Myocyte (in vitro differentiated cells): Measurements from ENCODE around the gene CTLA4. TPM values are rescaled to one million over a fixed set of nuclear protein-coding genes. Genes with fewer than 3 reads are reported as not detected.

Experiments
- DNase-seq: peaks from one replicate; pipeline ENCODE4 v3.0.0-alpha.2; 2012; ENCODE audit warnings: low read depth
- total RNA-seq: library from RNA; depleted of rRNA; stranded (reverse); fragments of >200 nt; gene quantifications from 2 replicates; pipeline ENCODE4 v1.2.3, GENCODE V29; 2014

The CTLA4 gene
- total RNA-seq, 1 donor from 2014 or later, result not detected

DNA sequence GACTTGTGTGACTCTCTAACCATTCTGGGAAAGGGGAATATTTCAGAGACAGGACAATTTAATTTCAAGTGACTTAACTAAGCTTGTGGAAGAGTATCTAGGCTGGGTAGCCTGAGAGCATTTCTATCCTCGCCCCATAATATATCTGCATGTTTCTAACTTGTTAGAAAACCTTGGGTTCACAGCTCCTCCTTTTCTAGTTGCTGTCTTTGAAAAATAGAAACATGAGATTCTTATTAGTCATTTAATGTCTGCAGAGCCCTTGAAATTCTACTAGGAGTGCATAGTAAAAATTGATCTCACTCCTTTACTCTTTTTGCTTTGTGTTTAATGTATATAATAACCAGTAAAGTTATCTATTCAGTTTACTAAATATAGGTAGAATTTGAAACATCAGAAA lies 22.4 kb downstream of the CTLA4 start:
- no peak for DNase-seq

DNA sequence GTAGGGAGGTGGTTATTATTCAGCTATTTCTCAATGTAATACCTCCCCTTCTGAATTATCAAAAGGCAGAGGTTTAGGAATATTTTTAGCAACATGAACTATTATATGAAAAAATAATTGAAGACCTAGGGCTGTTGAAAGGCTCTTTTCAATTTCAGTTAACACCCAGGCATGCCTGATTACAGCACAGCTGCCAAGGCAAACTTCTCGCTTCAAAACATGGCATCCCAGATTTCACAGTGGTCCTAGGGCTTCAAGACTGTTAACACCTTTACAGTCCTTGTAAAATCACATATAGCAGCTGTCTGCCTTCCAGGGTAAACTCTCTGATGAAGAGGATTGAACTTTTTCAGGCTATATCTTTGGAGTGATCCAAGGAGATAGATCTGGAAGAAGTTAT lies 23.2 kb downstream of the CTLA4 start:
- DNase-seq, result no peak

- no peak for DNase-seq
These were observed 23.9 kb downstream of the CTLA4 start for GRCh38 chr2:203891474-203891873.

DNA sequence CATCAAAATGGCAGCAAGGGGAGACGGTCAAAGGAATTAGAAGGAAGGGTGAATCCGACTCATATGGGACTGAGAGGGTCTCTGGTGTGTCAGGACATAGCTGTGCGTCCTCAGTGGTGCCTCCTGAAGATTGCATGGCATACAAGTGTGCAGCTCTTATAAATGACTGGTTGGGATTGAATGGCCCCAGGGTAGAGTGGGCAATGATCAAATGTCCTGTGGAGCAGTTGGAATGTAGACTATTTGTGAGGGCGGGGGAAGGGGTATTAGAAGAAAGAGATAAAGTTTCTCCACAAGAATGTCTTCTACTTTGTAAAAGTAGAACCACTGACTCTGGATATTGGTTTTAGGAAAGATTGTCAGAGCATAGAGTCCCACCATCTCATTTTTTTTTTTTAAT lies 24.6 kb downstream of the CTLA4 start:
- peak; percentile 36 for DNase-seq

DNA sequence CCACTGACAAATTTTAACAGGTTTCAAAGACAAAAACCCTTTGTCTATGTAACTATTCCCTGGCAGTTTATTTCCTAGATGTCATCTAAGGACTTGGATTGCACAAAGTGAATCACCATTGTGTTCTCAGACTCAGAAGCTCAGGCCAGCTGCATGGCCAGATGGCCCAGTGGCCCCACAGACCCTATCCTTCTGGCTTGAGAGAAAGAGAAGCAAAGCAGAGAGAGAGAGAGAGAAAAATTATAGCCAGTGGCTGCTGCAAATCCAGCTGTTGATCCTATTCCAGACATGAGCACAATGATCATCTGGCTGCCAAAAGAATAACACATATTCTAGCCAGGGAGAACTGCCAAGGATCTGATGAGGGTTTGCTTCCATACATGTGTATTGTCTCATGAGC lies 25.8 kb downstream of the CTLA4 start:
- DNase-seq, result peak; percentile 69

GRCh38 chr2:203893840-203894239 lies 26.3 kb downstream of the CTLA4 start:
- no peak for DNase-seq

DNA sequence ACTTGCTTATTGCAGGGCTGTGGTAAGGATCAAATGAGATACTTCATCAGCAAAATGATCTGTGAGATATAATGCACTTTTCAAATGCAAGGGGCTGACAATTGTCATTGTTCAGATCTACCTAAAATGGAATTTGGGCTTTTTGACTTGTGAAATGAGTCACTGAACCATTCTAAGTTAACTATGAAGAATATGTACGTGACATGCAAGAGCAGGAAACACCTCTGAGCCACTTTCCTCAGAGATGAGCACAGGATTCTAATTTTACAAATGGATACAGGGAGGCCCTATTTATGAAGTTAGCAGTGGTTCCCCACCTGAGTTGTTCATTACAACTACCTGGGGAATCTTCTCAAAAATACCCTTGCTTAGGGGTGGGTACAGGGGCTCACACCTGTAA lies 26.7 kb downstream of the CTLA4 start:
- DNase-seq, result no peak

DNA sequence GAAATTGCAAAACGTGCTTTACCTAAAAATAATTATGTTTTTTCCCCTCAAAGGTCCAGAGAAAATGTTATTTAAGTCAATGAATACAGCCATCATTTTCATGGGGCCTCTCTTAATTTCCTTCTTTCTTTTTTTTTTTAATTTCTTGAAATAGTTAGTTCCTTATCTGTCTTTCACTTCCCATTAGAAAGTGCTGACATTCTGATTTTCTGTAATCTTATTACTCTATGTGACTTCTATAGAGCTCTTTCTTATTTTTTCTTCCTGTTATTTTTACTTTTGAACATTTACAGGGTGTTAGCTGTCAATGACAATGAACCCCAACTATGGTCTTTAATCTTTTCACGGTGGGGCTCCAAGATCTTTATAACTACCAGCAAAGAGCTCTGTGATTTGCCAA lies 30.0 kb downstream of the CTLA4 start:
- DNase-seq, result no peak

GRCh38 chr2:203898657-203899056 lies 31.1 kb downstream of the CTLA4 start:
- DNase-seq, result no peak

- DNase-seq, result no peak
These were observed 32.7 kb downstream of the CTLA4 start for GRCh38 chr2:203900253-203900652.

DNA sequence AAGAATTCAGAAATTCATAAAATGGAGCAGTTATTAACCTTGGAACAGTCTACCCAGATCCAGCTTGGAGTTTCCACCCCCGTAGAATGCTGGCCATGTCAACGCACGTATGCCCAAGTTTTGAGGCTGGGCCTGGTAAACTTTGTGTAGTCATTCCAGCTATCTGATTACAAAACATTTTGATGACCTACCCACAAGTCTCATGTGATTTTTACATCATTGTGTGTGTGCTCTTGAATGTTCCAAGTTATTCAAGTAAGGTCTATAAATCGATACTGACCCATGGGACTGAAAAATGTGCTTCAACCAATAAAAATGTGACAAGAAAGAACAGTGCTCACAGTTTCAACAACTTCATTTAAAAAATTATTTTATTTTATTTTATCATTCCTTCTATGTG lies 36.5 kb downstream of the CTLA4 start:
- DNase-seq, result no peak

DNA sequence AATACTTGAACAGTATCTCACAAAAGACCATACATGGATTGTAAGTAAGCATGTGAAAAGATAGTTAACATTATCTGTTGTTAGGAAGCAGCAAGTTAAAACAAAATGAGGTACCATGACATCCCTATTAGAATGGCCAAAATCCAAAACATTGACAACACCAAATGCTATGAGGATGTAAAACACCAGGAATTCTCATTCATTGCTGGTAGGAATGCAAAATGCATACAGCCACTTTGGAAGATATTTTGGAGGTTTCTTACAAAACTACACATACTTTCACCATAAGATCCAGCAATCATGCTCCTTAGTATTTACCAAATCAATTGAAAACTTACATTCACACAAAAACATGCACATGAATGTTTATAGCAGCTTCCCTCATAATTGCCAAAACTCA lies 38.1 kb downstream of the CTLA4 start:
- DNase-seq, result no peak

GRCh38 chr2:203908066-203908796 lies 40.7 kb downstream of the CTLA4 start:
- DNase-seq, result no peak

- DNase-seq, result no peak
These were observed 41.2 kb downstream of the CTLA4 start for GRCh38 chr2:203908797-203909185.

DNA sequence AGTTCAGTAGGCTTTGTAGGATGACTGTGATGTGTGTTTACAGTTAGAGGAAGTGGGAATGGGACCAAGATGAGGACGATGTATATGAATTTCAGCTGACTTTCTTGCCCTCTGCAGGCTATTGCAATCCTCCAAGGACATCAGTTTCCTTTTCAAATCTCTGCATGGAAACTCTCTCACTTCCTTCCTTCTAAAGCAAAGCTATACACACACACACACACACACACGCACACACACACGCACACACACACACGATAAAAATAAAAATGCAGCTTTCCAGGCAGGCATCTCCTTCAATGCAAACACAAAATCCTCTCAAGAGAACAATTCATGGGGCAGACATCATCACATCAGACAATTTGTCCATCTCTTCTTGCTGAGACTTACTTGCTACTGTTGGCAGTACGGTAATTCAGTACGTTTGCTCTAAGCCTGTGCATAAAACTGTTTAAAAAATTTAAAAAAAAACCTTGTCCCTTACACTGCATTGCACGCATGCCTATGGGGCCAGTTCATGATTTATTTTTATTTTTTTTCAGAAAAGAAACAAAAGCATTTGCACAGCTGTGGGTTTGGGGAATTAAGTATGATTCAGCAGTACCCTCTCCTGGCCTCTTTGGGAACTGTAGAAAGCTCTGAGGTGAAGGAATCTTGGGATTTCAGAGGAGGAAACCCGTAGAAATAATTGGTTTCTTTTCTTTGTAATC lies 41.8 kb downstream of the CTLA4 start:
- DNase-seq, result peak; percentile 83

- peak; percentile 54 for DNase-seq
These were observed 42.4 kb downstream of the CTLA4 start for GRCh38 chr2:203909974-203910373.

DNA sequence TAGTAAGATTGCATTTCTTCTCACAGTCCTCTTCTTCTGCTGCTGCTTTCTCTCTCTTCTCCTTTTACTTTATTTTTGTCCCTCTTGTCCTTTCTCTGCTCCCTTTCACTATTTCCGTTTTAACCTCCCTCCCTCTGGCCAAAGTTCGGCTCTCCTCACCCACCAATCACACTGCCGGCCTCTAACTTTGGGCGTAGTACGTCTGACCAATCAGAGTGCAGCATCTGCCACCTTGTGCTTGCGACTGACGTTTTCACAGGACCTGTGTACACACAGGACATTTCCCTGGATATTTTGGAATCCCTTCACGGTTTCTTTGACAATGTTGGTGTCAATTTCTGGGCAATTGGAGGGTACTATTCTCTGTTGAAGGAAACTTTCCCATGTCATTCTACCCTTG lies 46.4 kb downstream of the CTLA4 start:
- DNase-seq, result no peak

DNA sequence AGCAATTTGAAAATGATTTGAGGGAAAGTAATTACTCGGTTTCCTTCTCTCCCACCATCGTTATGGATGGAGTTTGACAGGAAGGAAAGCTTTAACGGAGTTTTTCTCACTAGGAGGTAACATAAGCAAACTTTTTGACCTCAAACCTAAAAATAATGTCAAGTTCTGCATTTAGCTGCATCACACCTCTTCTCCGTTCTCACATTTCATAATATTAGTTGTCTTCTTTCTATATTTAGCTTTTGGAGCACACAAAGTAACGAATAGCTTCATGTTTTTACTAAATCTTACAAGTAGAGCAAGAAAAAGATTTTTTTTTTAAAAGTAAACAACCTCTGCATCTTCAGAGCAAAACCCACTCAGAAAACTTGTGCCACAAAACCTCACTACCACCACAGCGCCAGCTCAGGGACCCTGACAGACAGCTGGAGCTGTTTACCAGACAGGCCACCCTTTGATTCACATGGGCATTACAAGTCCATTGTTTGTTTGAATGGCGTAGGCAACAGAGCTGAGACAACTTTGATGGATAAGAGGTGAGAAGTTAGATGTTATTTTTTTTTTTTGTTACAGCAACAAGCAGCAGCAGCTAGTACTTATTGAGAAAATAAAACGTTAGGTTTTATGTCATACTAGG lies 47.1 kb downstream of the CTLA4 start:
- peak; percentile 44 for DNase-seq

- no peak for DNase-seq
These were observed 47.7 kb downstream of the CTLA4 start for GRCh38 chr2:203915256-203915655.

- DNase-seq, result no peak
These were observed 49.2 kb downstream of the CTLA4 start for GRCh38 chr2:203916756-203917155.

- no peak for DNase-seq
These were observed 50.7 kb downstream of the CTLA4 start for GRCh38 chr2:203918264-203918663.

GRCh38 chr2:203918839-203919238 lies 51.3 kb downstream of the CTLA4 start:
- DNase-seq, result no peak
